GM21723 (cell line): Measurements from ENCODE around the gene TOLLIP.
"Not testable (repeated sequence)": the region's sequence is repeated elsewhere in the genome, so short reads cannot be mapped to it uniquely, and the experiment has no call there.

Experiments used
- ATAC-seq: cut with Tn5 transposase; IDR thresholded peaks from one replicate; pipeline ENCODE4 v1.9.1; 2021; ENCODE audit warnings: mild to moderate bottlenecking, moderate library complexity; ENCODE audit not compliant: unreplicated experiment

The TOLLIP gene

GRCh38 chr11:1309498-1310317, at the start of gene TOLLIP:
Gene TOLLIP, minus strand, starts transcription at chr11:1309632. Its CDS starts 134 bp downstream, at chr11:1309498.
- peak; percentile 80 for ATAC-seq

- ATAC-seq, result not testable (repeated sequence)
These were observed 49.5 kb upstream of the TOLLIP start for GRCh38 chr11:1358931-1359330.

DNA sequence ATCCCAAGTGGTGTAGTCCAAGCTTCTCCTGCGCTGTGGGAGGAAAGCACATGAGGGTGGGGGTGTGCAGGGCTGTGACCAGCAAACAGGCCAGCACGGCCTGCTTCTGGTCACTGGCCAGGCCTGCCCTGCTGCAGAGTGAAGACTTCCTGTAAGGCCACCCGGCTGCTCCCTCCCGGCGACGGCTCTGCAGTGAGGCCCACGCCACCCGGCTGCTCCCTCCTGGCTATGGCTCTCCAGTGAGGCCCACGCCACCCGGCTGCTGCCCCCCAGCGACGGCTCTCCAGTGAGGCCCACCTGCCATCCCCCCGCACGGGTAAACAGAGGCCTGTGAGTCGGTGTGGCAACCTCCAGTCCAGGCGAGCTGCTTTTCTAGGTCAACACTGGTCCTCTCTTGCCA, 48.9 kb upstream of the TOLLIP start:
- no peak for ATAC-seq

GRCh38 chr11:1356478-1356960, 47.1 kb upstream of the TOLLIP start:
- ATAC-seq, result no peak

- no peak for ATAC-seq
These were observed 46.6 kb upstream of the TOLLIP start for GRCh38 chr11:1356007-1356435.

- no peak for ATAC-seq
These were observed 44.9 kb upstream of the TOLLIP start for GRCh38 chr11:1354125-1354938.

DNA sequence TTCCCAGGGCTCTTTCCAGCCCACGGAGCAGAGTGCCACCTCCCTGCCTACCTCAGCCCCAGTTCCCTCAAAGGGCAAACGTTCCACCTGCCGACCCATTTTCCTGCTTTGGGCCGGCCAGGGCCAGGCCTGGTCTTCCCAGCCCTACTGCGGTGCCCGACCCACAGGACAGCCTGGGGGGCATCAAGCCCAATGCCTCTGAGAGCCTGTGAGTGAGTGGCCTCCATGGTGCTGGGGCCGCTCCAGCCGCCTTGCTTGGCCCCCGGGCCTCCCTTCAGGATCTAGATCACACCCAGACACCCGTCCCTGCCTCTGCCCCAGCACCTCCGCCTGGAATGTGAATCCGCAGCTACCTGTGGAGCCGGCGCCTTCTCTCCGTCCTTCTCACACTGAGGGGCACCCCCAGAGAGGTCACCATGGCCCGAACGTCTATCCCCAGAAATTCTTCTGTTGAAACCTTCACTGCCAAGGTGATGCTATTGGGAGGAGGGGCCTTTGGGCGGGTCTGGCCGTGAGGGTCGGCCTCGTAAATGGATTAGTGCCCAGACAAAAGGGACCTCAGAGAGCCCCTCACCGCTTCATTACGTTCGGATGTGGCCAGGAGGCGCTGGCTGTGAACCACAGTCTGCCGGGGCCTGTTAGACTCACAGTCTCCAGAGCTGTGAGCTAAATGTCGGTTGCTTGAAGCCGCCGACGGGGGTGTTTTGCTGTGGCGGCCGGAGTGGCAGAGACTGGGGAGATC, 44.1 kb upstream of the TOLLIP start:
- ATAC-seq, result no peak

DNA sequence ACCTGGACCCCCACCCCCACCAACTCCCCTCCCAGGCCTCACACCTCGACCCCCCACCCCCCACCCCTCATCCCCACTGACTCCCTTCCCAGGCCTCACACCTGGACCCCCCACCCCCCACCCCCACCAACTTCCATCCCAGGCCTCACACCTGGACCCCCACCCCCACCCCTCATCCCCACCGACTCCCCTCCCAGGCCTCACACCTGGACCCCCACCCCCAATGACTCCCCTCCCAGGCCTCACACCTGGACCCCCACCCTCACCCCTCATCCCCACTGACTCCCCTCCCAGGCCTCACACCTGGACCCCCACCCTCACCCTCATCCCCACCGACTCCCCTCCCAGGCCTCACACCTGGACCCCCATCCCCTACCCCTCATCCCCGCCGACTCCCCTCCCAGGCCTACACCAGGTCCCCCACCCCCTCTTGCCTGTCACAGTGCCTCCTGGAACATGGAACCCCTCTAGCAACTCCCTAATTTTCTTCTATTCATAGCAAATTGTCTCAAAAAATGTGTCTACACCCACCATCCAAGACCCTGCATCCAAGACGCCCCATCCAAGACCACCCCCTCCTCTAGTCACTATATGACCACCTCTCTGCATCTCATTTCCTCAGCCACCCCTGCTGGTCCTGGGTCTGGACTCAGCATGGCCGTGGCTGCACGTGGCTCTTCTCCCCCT, 43.4 kb upstream of the TOLLIP start:
- ATAC-seq, result no peak

GRCh38 chr11:1351278-1351937, 42.0 kb upstream of the TOLLIP start:
- ATAC-seq, result no peak

- no peak for ATAC-seq
These were observed 40.8 kb upstream of the TOLLIP start for GRCh38 chr11:1350086-1350725.

- ATAC-seq, result no peak
These were observed 40.1 kb upstream of the TOLLIP start for GRCh38 chr11:1349327-1350041.

DNA sequence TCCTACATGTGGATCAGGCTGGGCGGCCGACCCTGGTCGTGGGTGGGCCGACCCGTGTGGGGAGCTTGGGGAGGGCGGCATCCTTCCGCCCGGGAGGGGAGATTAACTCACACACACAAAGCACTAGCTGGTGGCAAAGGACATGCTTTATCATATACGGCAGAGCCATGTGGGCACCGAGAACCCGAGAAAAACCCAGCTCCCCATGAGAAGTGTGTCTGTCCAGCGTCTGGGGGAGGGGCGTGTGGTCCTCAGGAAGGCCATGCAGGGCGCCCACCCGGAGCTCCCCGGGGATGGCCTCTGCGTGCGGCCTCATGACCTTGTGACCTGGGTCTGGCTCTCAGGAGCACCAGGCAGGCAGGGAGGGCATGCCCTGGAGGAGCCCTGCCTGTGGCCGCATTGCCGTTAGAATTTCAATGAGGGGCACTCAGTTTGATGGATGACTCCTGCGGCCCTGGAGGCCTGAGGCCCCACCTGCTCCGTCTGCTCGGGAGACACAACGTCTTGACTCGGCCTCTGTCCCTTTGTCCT, 39.4 kb upstream of the TOLLIP start:
- no peak for ATAC-seq

GRCh38 chr11:1348146-1348795, 38.8 kb upstream of the TOLLIP start:
- ATAC-seq, result no peak

DNA sequence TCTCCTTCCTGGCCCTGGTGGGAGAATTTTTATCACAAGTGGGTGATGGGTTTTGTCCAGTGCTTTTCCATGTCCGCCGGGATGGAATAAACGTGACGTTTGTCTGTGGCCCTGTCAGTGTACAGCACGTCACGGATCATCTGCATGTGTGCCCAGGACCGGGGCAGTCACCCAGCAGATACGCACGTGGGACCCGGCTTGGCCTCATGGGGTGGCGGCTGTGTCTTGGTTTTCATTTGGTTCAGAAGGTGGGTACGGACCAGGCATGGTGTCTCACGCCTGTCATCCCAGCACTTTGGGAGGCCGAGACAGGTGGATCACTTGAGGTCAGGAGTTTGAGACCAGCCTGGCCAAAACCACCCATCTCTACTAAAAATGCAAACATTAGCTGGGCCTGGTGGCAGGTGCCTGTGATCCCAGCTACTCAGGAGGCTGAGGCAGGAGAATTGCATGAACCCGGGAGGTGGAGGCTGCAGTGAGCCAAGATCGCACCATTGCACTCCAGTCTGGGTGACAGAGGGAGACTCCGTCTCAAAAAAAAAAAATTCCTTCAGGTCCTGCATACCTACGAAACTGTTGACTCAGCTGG, 38.1 kb upstream of the TOLLIP start:
- ATAC-seq, result not testable (repeated sequence)

DNA sequence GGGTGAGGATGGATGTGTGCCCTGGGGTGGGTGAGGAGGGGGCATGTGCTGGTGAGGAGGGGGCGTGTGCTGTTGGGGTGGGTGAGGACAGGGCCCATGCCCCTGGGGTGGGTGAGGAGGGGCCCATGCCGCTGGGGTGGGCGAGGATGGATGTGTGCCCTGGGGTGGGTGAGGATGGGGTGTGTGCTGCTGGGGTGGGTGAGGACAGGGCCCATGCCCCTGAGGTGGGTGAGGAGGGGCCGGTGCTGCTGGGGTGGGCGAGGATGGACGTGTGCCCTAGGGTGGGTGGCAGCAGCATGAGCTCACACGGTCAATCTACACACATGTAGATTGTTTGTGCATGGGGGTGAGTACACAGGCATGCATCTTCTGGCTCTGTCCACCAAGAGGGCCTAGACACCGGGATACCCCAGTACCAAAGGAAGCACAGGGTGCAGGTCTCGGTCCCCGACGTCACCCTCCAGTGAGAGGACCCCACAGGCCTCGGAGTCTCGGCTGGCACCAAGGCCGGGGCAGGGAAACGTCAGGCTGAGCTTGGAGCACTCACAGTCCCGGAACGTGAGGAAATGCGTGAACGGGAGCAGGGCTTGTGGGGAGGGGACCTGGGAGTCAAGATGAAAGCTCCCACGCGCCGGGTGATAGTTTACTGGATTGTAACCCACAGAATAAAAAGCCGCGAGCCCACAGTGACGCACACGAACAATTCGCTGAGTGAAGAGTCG, 37.4 kb upstream of the TOLLIP start:
- ATAC-seq, result no peak

GRCh38 chr11:1345737-1346513, 36.5 kb upstream of the TOLLIP start:
- no peak for ATAC-seq
